PC-9 (cell line): ENCODE measurements around the gene KCNAB3. TPM values are rescaled to one million over a fixed set of nuclear protein-coding genes. Genes with fewer than 3 reads are reported as not detected.

Experiments used
- Bru-seq: library from RNA; stranded (reverse); fragments of 400-500 nt; gene quantifications from one replicate; lab custom pipeline; 2021; lab: Mats Ljungman, UMichigan
- BruChase-seq, 2 experiments: library from RNA; stranded (reverse); fragments of 400-500 nt; gene quantifications; one replicate each; lab custom pipeline; 2021; lab: Mats Ljungman, UMichigan
- BruUV-seq: library from RNA; stranded (reverse); fragments of 400-500 nt; replicated peaks from 2 replicates; lab custom pipeline; 2021; lab: Mats Ljungman, UMichigan
- CTCF ChIA-PET: fragments of 300-600 bp; sonication (Branson Sonifier 250); formaldehyde crosslinking; loops from one replicate; lab custom pipeline; 2022; ENCODE audit warnings: antibody characterized with exemption; lab: Charles Lee
- POLR2A ChIA-PET: fragments of 300-600 bp; sonication (Branson Sonifier 250); formaldehyde crosslinking; loops from one replicate; lab custom pipeline; 2022; ENCODE audit warnings: antibody characterized with exemption; ENCODE audit not compliant: unreplicated experiment; lab: Charles Lee
- DNase-seq, 2 experiments: peaks; one replicate each; pipeline versions ENCODE4 v3.0.0 to v3.0.0-alpha.2; 2015 to 2022; ENCODE audit warnings: mixed read lengths in 1 of 2
- H2AFZ ChIP-seq: fragments of 200-600 bp; sonication (generic); 2 replicates; pipeline ENCODE4 v1.8.1; 2017; ENCODE audit warnings: antibody characterized with exemption
- H3F3A ChIP-seq: fragments of 200-600 bp; sonication (generic); 2 replicates; pipeline ENCODE4 v1.8.1; 2017; ENCODE audit warnings: antibody characterized with exemption, mild to moderate bottlenecking, low read depth; ENCODE audit not compliant: insufficient read depth
- H3K27ac ChIP-seq: fragments of 200-600 bp; sonication (generic); 2 replicates; pipeline ENCODE4 v1.6.1; 2016; ENCODE audit warnings: mixed run types
- H3K27me3 ChIP-seq: fragments of 200-600 bp; sonication (generic); 2 replicates; pipeline ENCODE4 v1.6.1; 2016; ENCODE audit warnings: low read depth, mixed run types; ENCODE audit not compliant: insufficient read depth
- H3K36me3 ChIP-seq: fragments of 200-600 bp; sonication (generic); 2 replicates; pipeline ENCODE4 v1.6.1; 2016; ENCODE audit warnings: low read depth, mixed run types
- H3K4me1 ChIP-seq: fragments of 200-600 bp; sonication (generic); replicated peaks from 2 replicates; pipeline ENCODE4 v1.6.1; 2016; ENCODE audit warnings: mixed run types; ENCODE audit not compliant: insufficient read depth
- H3K4me2 ChIP-seq: fragments of 200-600 bp; sonication (generic); 2 replicates; pipeline ENCODE4 v1.6.1; 2017; ENCODE audit warnings: mixed run types
- H3K4me3 ChIP-seq: fragments of 200-600 bp; sonication (generic); 2 replicates; pipeline ENCODE4 v1.6.1; 2016; ENCODE audit warnings: mixed run types
- H3K79me2 ChIP-seq: fragments of 200-600 bp; sonication (generic); 2 replicates; pipeline ENCODE4 v1.6.1; 2017; ENCODE audit warnings: low read depth, mixed run types
- H3K9me2 ChIP-seq: fragments of 200-600 bp; sonication (generic); 2 replicates; pipeline ENCODE4 v1.8.1; 2017; ENCODE audit warnings: mild to moderate bottlenecking; ENCODE audit not compliant: insufficient read depth
- H3K9me3 ChIP-seq: fragments of 200-600 bp; sonication (generic); 2 replicates; pipeline ENCODE4 v1.8.1; 2016; ENCODE audit warnings: low read depth; ENCODE audit not compliant: insufficient read depth
- H4K20me1 ChIP-seq: fragments of 200-600 bp; sonication (generic); 2 replicates; pipeline ENCODE4 v1.8.1; 2017; ENCODE audit not compliant: insufficient read depth
- CTCF ChIP-seq: fragments of 200-600 bp; sonication (generic); conservative IDR thresholded peaks from 2 replicates; pipeline ENCODE4 v1.6.1; 2017; ENCODE audit warnings: mixed run types, antibody characterized with exemption, mild to moderate bottlenecking, moderate library complexity
- EZH2 ChIP-seq: fragments of 200-600 bp; sonication (generic); IDR thresholded peaks from 2 replicates; pipeline ENCODE4 v1.8.0; 2017; ENCODE audit warnings: antibody characterized with exemption, low read depth
- intact Hi-C: fragments of 100-400 bp; cut with micrococcal nuclease; formaldehyde crosslinking; loops from one replicate; pipeline ENCODE4 v1.10.0; 2022; ENCODE audit not compliant: unreplicated experiment
- long read RNA-seq: library from polyadenylated mRNA; stranded (forward); transcript quantifications from one replicate; pipeline ENCODE4 v2.0.0, GENCODE V29; 2022
- total RNA-seq: library from RNA; stranded (reverse); gene quantifications from 2 replicates; pipeline ENCODE4 v1.2.3, GENCODE V29; 2021

Gene KCNAB3
- 9.5 and 13.8 TPM in 2 replicates for total RNA-seq
- percentile 52 among the genes with signal in this experiment for Bru-seq, nascent RNA
- BruChase-seq, experiment 1, labeled RNA remaining after a 2-hour chase, result percentile 63 among the genes with signal in this experiment
- percentile 72 among the genes with signal in this experiment for BruChase-seq, experiment 2, labeled RNA remaining after a 6-hour chase
- long read RNA-seq, result 0 reads

DNA sequence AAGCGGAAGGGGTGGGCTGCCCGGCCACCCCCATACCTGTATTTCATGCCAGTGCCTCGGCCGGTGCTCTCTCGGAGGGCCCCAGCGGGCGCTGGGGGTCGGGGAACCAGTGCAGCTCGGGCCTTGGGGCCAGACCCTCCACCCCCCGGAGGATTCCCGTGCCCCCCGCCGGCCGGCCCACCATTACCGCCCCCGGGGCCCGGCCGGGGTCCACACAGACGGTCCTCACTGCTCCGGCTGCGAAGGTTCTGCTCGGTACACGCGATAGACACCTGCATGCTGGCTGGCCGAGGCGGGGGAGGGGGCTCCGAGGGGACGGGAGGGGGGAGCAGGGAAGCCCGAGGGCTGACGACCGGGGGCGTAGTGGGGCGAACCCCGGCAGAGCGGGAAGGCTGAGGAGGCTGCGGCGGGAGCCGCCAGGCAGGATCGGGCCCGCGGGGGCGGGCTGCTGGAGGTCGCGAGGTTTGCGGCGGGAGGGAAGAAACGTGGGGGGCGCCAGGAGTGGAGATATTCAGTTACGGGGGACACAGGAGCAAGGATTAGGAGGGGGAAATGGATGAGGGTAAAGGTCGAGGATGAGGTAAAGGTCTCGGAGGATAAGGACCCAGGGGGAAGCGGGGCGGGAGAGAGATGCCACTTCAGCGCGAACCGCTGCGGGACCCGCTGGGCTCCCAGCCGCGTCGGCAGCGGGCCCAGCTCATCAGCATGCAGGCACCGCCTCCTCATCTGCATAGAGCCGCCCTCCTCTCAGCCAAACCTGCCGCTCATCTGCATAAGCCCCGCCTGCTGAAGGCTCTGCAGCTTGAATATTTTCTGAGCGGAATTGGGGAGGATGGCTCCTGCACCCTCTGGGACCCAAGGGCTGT, at the start of gene KCNAB3:
KCNAB3 (minus strand) TSS at position 699 of the 866 bp plus-strand sequence; CDS start at position 278, 421 bp downstream.
- H3K4me3 ChIP-seq, result no peak within 1 kb of the TSS
- H2AFZ ChIP-seq, result no peak within 1 kb of the TSS
- no peak within 1 kb of the TSS for H3K27ac ChIP-seq
- BruUV-seq, result no TSS peak
- H4K20me1 ChIP-seq, result no peaks in the 10 kb centered on the region
- DNase-seq, result no peak
- no peaks in the 10 kb centered on the region for H3K27me3 ChIP-seq
- intact Hi-C loops, result loop anchor here (5.0 kb wide), 1 partner anchor 42 kb away; the partner anchor contains the start of gene CHD3
- no peaks in the 10 kb centered on the region for H3K9me3 ChIP-seq
- ChIA-PET CTCF (no interaction called here), POLR2A (interaction anchor here (0.6 kb wide), 1 partner anchor 526 kb away, joined by 5 read pairs; no protein-coding TSS in a partner anchor)
- no peaks in the 10 kb centered on the region for H3K9me2 ChIP-seq
- H3F3A ChIP-seq, result no peaks in the 10 kb centered on the region; the same call in 1 of the 2 replicates
- no peaks in the 10 kb centered on the region for H3K36me3 ChIP-seq
- peaks cover 27% of the 10 kb centered on the region for H3K79me2 ChIP-seq
- peak within 1 kb of the TSS; percentile 97; the same call in 1 of the 2 replicates for H3K4me2 ChIP-seq
- TF ChIP-seq EZH2 (no peak), CTCF (no peak)
- H3K4me1 ChIP-seq, result peaks cover 11% of the 10 kb centered on the region

DNA sequence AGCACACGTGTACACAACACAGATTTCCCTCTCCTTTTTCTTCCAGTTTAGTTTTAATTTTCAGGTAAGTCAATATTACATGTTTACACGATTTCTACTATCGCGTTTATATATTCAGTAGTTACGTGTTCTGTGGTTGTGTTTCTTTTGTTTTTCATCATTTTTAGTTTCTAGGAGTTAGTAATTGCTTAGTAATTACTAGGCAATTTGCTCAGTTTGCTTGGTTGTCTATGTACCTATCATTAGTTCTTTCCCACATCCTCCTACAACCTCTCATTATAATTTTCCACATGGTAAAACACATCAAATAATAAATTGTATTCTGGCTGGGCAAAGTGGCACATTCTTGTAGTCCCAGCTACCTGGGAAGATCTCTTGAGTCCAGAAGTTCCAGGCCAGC, 48.1 kb upstream of the KCNAB3 start:
- no peaks in the 10 kb centered on the region for H3K79me2 ChIP-seq
- no peak for DNase-seq
- H3F3A ChIP-seq, result peaks cover 10% of the 10 kb centered on the region; the same call in 1 of the 2 replicates
- no TSS peak for BruUV-seq
- H3K36me3 ChIP-seq, result no peaks in the 10 kb centered on the region
- no peak overlapping the region for H3K27ac ChIP-seq
- intact Hi-C loops, result no loop called here
- H3K27me3 ChIP-seq, result no peaks in the 10 kb centered on the region
- CTCF ChIA-PET, result no interaction called here
- H3K9me3 ChIP-seq, result no peaks in the 10 kb centered on the region
- TF ChIP-seq CTCF, result no peak
- no peaks in the 10 kb centered on the region for H4K20me1 ChIP-seq
- H3K4me3 ChIP-seq, result no peak overlapping the region
- H3K4me2 ChIP-seq, result no peak overlapping the region
- H3K9me2 ChIP-seq, result no peaks in the 10 kb centered on the region
- H3K4me1 ChIP-seq, result peaks cover 13% of the 10 kb centered on the region
- POLR2A ChIA-PET, result interaction anchor here (0.7 kb wide), 1 partner anchor 109 kb away, joined by 4 read pairs; no protein-coding TSS in a partner anchor
- H2AFZ ChIP-seq, result no peak overlapping the region

- H3K27me3 ChIP-seq, result no peaks in the 10 kb centered on the region
- POLR2A ChIA-PET, result no interaction called here
- CTCF ChIA-PET, result no interaction called here
Observed at GRCh38 chr17:7977039-7977438, 47.4 kb upstream of the KCNAB3 start.

More at GRCh38 chr17:7977039-7977438, 47.4 kb upstream of the KCNAB3 start:
- H3K9me2 ChIP-seq, result no peaks in the 10 kb centered on the region
- H4K20me1 ChIP-seq, result no peaks in the 10 kb centered on the region
- H2AFZ ChIP-seq, result no peak overlapping the region
- no peaks in the 10 kb centered on the region for H3K9me3 ChIP-seq
- peaks cover 3% of the 10 kb centered on the region; the same call in 1 of the 2 replicates for H3F3A ChIP-seq
- H3K4me1 ChIP-seq, result peaks cover 6% of the 10 kb centered on the region
- no peaks in the 10 kb centered on the region for H3K79me2 ChIP-seq
- H3K36me3 ChIP-seq, result no peaks in the 10 kb centered on the region
- DNase-seq, result no peak
- BruUV-seq, result no TSS peak
- H3K4me2 ChIP-seq, result no peak overlapping the region
- intact Hi-C loops, result no loop called here
- no peak for TF ChIP-seq CTCF
- TF ChIP-seq EZH2, result no peak
- H3K27ac ChIP-seq, result no peak overlapping the region
- no peak overlapping the region for H3K4me3 ChIP-seq
